ENCODE measurements around the gene PRSS27.

PRSS27 gene

GRCh38 chr16:2720719-2721633 lies 952 bp upstream of the PRSS27 start:
- Mint-ChIP-seq H3K4me1 (ENCODE audit: low read depth) (no peaks in the 10 kb centered on the region), H3K9me3 (no peaks in the 10 kb centered on the region), H3K36me3 (ENCODE audit: low read depth) (no peaks in the 10 kb centered on the region), H3K27me3 (peaks cover 15% of the 10 kb centered on the region), H3K4me3 (peak overlapping the region; percentile 82), H3K27ac (peak overlapping the region; percentile 49)

GRCh38 chr16:2719328-2720063 lies 528 bp downstream of the PRSS27 start:
- H3K9me3 Mint-ChIP-seq: no peaks in the 10 kb centered on the region
- H3K27ac Mint-ChIP-seq: peak overlapping the region; percentile 8
- peaks cover 14% of the 10 kb centered on the region for H3K27me3 Mint-ChIP-seq
- no peaks in the 10 kb centered on the region for H3K36me3 Mint-ChIP-seq (ENCODE audit: low read depth)
- H3K4me1 Mint-ChIP-seq (ENCODE audit: low read depth): peaks cover 5% of the 10 kb centered on the region
- peak overlapping the region; percentile 82 for H3K4me3 Mint-ChIP-seq

DNA sequence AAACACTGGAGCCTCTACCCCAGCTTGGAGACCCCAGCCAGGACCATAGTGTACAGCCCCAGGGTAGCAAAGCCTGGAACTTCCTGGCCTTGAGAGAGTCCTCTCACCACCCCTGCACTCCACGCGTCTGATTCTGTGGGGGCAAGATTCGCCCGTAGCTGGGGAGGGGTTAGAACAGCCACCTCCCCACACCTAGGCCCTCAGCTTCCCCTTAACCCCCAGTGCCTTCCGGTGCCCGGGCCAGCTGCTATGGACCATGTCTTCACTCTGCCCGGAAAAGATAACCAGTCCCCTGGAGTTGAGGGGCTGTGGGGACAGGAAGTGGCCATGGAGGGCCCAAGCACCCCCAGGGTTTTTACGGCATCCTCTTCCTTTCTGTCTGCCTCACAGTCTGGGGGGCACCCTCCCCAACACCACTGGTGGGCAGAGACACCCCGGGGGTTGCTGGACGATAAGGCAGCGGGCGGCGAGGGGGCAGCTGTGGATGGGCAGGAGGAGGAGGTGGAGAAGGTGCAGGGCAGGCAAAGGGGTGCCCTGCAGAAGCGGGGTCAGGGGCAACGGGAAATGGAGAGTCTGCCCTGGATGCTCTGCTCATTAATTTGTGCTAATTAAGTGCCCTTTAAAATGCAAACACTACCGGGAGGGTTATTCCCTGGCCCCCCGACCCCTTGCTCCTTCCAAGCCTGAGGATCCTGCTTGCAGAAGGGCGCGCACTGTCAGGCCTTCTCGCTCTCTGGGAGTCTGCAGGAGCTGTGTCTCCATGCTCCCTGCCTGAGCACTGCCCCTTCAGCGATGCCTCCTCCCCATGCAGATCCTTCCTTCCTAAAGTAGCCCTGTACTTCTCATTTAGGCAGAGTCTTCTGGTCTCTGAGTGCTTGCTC lies 2.4 kb downstream of the PRSS27 start:
- H3K36me3 Mint-ChIP-seq (ENCODE audit: low read depth): no peaks in the 10 kb centered on the region
- H3K4me1 Mint-ChIP-seq (ENCODE audit: low read depth): peaks cover 5% of the 10 kb centered on the region
- no peaks in the 10 kb centered on the region for H3K9me3 Mint-ChIP-seq
- H3K27me3 Mint-ChIP-seq: peaks cover 8% of the 10 kb centered on the region
- H3K4me3 Mint-ChIP-seq: no peak overlapping the region
- no peak overlapping the region for H3K27ac Mint-ChIP-seq

DNA sequence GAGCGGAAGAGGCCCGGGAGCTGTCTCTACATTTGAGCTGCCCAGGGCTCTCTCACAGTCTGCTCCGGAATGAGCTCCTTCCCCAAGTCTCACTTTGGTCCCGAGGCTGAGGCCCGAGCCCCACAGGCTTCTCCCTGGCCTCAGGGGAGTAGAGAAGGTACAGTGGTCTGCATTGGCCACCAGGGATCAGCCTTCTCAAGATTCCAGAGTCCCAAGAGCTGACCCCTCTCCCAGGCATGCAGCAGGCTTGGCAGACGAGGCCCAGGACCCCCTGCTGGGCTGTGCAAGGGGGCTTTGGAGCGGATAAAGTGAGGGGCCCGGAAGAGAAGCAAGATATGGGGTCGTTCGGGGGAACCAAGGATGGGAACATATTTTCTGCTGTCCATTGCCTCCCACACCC lies 3.1 kb downstream of the PRSS27 start:
- H3K4me3 Mint-ChIP-seq: no peak overlapping the region

GRCh38 chr16:2715966-2716885 lies 3.8 kb downstream of the PRSS27 start:
- Mint-ChIP-seq H3K9me3 (no peaks in the 10 kb centered on the region), H3K27me3 (peaks cover 8% of the 10 kb centered on the region), H3K36me3 (ENCODE audit: low read depth) (no peaks in the 10 kb centered on the region), H3K4me1 (ENCODE audit: low read depth) (peaks cover 5% of the 10 kb centered on the region), H3K4me3 (no peak overlapping the region), H3K27ac (no peak overlapping the region)

More for the DNA sequence above, 3.1 kb downstream of the PRSS27 start:
- no peaks in the 10 kb centered on the region for H3K9me3 Mint-ChIP-seq
- peaks cover 5% of the 10 kb centered on the region for H3K4me1 Mint-ChIP-seq (ENCODE audit: low read depth)
- no peak overlapping the region for H3K27ac Mint-ChIP-seq
- H3K36me3 Mint-ChIP-seq (ENCODE audit: low read depth): no peaks in the 10 kb centered on the region
- H3K27me3 Mint-ChIP-seq: peaks cover 8% of the 10 kb centered on the region

DNA sequence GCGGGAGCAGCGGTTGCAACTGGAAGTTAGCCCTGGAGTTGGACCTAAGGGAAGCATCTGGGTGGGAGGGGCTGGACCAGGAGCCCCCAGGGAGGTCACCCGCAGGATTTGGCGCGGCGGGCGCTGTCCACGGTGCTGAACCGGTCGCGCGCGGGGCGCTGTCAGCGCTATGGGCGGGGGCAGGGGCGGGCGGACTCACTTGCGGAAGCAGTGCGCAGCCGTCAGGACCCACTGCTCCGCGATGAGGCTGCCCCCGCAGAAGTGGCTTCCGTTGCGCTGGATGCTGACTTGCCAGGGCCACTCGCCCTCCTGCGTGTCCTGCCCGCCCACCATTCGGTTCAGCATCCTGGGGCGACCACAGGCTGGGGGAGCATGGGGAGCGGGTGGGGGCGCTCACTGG lies 4.5 kb downstream of the PRSS27 start:
- H3K4me3 Mint-ChIP-seq: no peak overlapping the region
- no peaks in the 10 kb centered on the region for H3K36me3 Mint-ChIP-seq (ENCODE audit: low read depth)
- H3K27ac Mint-ChIP-seq: no peak overlapping the region
- H3K27me3 Mint-ChIP-seq: peaks cover 8% of the 10 kb centered on the region
- H3K4me1 Mint-ChIP-seq (ENCODE audit: low read depth): peaks cover 5% of the 10 kb centered on the region
- no peaks in the 10 kb centered on the region for H3K9me3 Mint-ChIP-seq

- H3K9me3 Mint-ChIP-seq: no peaks in the 10 kb centered on the region
- H3K36me3 Mint-ChIP-seq (ENCODE audit: low read depth): no peaks in the 10 kb centered on the region
- no peak overlapping the region for H3K27ac Mint-ChIP-seq
- no peak overlapping the region for H3K4me3 Mint-ChIP-seq
- H3K27me3 Mint-ChIP-seq: peaks cover 8% of the 10 kb centered on the region
- peaks cover 5% of the 10 kb centered on the region for H3K4me1 Mint-ChIP-seq (ENCODE audit: low read depth)
These were observed 5.0 kb downstream of the PRSS27 start for GRCh38 chr16:2715064-2715463.

DNA sequence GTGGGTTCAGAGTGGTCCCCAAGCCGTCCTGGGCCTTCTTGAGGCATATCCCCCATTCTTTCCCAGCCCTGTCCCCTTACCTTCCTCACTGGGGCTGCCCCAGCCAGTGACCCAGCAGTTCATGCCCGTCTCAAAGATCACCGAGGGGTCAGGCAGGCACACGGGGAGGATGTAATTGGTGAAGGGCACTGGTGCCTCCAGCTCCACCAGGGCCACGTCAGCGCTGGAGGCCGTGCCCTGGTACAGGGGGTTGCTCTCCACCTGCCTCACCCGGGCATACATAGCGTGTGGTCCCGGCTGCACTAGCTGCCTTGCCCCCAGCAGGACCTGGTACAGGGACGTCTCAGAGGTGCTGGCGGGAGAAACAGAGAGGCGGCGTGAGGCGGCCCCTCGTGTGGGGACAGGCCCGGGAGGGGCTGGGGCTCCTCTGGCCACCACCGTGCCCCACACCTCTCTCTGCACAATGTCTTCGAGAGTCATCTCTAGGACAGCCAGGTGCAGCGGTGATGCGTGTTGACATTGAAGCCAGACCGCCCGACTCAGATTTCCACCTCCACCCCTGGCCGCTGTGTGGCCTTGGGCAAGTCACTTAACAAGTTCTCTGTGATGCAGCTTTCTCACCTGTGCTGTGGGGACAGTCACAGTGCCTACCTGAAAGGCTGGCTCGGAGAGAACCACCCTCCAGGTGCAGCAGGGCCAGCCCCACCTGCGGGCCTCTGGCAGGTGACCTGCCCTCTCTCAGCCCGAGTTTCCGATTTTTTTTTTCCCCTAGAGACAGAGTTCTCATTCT lies 5.8 kb downstream of the PRSS27 start:
- H3K27me3 Mint-ChIP-seq: peaks cover 8% of the 10 kb centered on the region
- peaks cover 5% of the 10 kb centered on the region for H3K4me1 Mint-ChIP-seq (ENCODE audit: low read depth)
- no peaks in the 10 kb centered on the region for H3K36me3 Mint-ChIP-seq (ENCODE audit: low read depth)
- no peaks in the 10 kb centered on the region for H3K9me3 Mint-ChIP-seq
- no peak overlapping the region for H3K27ac Mint-ChIP-seq
- no peak overlapping the region for H3K4me3 Mint-ChIP-seq

- Mint-ChIP-seq H3K4me1 (ENCODE audit: low read depth) (peaks cover 5% of the 10 kb centered on the region), H3K27ac (no peak overlapping the region), H3K4me3 (no peak overlapping the region), H3K9me3 (no peaks in the 10 kb centered on the region), H3K27me3 (peaks cover 8% of the 10 kb centered on the region), H3K36me3 (ENCODE audit: low read depth) (peaks cover 1% of the 10 kb centered on the region)
These were observed 6.5 kb downstream of the PRSS27 start for GRCh38 chr16:2713523-2713922.

DNA sequence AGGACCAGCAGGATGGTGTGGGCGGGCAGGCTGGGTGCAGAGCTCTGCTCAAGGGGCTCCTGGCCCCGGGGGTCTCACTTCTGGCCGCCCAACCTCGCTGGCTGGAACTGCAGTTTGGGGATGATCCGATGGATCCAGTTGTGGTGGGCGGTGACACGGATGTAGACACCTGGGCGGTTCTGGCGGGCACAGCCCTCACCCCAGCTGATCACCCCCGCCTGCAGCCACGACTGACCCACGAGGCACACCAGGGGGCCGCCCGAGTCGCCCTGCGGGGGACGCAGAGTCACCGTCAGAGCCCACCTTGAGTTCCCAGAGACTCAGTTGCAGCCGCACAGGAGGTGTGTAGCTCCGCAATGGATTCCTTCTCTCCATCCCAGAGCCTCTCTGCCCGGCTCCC lies 7.5 kb downstream of the PRSS27 start:
- no peaks in the 10 kb centered on the region for H3K9me3 Mint-ChIP-seq
- H3K36me3 Mint-ChIP-seq (ENCODE audit: low read depth): peaks cover 9% of the 10 kb centered on the region
- H3K4me3 Mint-ChIP-seq: no peak overlapping the region
- no peak overlapping the region for H3K27ac Mint-ChIP-seq
- peaks cover 8% of the 10 kb centered on the region for H3K27me3 Mint-ChIP-seq
- peaks cover 5% of the 10 kb centered on the region for H3K4me1 Mint-ChIP-seq (ENCODE audit: low read depth)

DNA sequence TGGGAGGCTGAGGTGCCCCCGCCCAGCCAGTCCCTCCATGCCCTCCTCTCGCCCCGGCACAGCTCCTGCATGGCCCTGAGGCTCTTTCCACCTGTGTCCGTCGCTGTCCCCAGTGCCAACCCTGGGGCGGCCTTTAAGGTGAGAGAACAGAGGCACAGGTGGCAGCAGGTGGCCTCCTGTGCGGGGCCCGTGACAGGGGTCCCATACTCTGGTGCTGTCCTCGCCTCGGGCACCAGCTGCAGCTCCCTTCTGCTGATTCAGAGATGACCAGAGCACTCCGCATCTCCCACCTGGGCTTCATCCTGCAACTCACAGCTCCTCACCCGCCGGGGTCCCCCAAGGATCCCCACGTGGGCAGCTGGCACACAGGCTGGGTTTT lies 8.0 kb downstream of the PRSS27 start:
- Mint-ChIP-seq H3K27ac (no peak overlapping the region), H3K9me3 (no peaks in the 10 kb centered on the region), H3K4me1 (ENCODE audit: low read depth) (peaks cover 5% of the 10 kb centered on the region), H3K36me3 (ENCODE audit: low read depth) (peaks cover 9% of the 10 kb centered on the region), H3K27me3 (peaks cover 8% of the 10 kb centered on the region), H3K4me3 (no peak overlapping the region)

- Mint-ChIP-seq H3K36me3 (ENCODE audit: low read depth) (peaks cover 9% of the 10 kb centered on the region), H3K4me1 (ENCODE audit: low read depth) (peaks cover 5% of the 10 kb centered on the region), H3K9me3 (no peaks in the 10 kb centered on the region), H3K27me3 (peaks cover 8% of the 10 kb centered on the region), H3K27ac (no peak overlapping the region), H3K4me3 (no peak overlapping the region)
These were observed 8.5 kb downstream of the PRSS27 start for GRCh38 chr16:2711370-2712062.

GRCh38 chr16:2710711-2711231 lies 9.3 kb downstream of the PRSS27 start:
- Mint-ChIP-seq H3K36me3 (ENCODE audit: low read depth) (peaks cover 9% of the 10 kb centered on the region), H3K27ac (peak overlapping the region; percentile 17), H3K4me3 (no peak overlapping the region), H3K4me1 (ENCODE audit: low read depth) (peaks cover 5% of the 10 kb centered on the region), H3K27me3 (peaks cover 8% of the 10 kb centered on the region), H3K9me3 (no peaks in the 10 kb centered on the region)

Measured in stimulated activated naive CD8-positive, alpha-beta T cell treated with anti-CD3 and anti-CD28 coated beads, Interleukin-15, Interleukin-2, amounts not matched to agents 100 ng/mL and 50 ng/mL, for 24 hours (primary cell).